HG03354 (cell line): ENCODE results near the gene MRPS15.
"Not testable (repeated sequence)": the region's sequence is repeated elsewhere in the genome, so short reads cannot be mapped to it uniquely, and the experiment has no call there.

ENCODE experiments used
- ATAC-seq: cut with Tn5 transposase; IDR thresholded peaks from one replicate; pipeline ENCODE4 v1.9.1; 2021; ENCODE audit warnings: mild to moderate bottlenecking; ENCODE audit not compliant: unreplicated experiment, poor library complexity, severe bottlenecking

MRPS15 gene

GRCh38 chr1:36463803-36464604, at the start of gene MRPS15:
TSS of gene MRPS15 (minus strand) at chr1:36464384. CDS start at chr1:36464275, 109 bp downstream.
- ATAC-seq = peak; percentile 97

GRCh38 chr1:36512842-36513241, 48.7 kb upstream of the MRPS15 start:
- ATAC-seq = no peak

GRCh38 chr1:36511804-36512798, 47.9 kb upstream of the MRPS15 start:
- no peak for ATAC-seq

GRCh38 chr1:36511220-36511619, 47.0 kb upstream of the MRPS15 start:
- not testable (repeated sequence) for ATAC-seq

GRCh38 chr1:36510418-36510817, 46.2 kb upstream of the MRPS15 start:
- ATAC-seq = no peak

GRCh38 chr1:36508257-36508656, 44.1 kb upstream of the MRPS15 start:
- no peak for ATAC-seq

- no peak for ATAC-seq
Observed at GRCh38 chr1:36506276-36506920, 42.2 kb upstream of the MRPS15 start.

GRCh38 chr1:36503733-36504132, 39.5 kb upstream of the MRPS15 start:
- no peak for ATAC-seq

- no peak for ATAC-seq
Observed at GRCh38 chr1:36503159-36503558, 39.0 kb upstream of the MRPS15 start.

GRCh38 chr1:36502616-36503015, 38.4 kb upstream of the MRPS15 start:
- ATAC-seq = no peak

- ATAC-seq = not testable (repeated sequence)
Observed at GRCh38 chr1:36501911-36502310, 37.7 kb upstream of the MRPS15 start.

GRCh38 chr1:36497207-36497606, 33.0 kb upstream of the MRPS15 start:
- no peak for ATAC-seq

GRCh38 chr1:36494971-36495370, 30.8 kb upstream of the MRPS15 start:
- no peak for ATAC-seq

- no peak for ATAC-seq
Observed at GRCh38 chr1:36493524-36493923, 29.3 kb upstream of the MRPS15 start.

- no peak for ATAC-seq
Observed at GRCh38 chr1:36492491-36492890, 28.3 kb upstream of the MRPS15 start.

- ATAC-seq = not testable (repeated sequence)
Observed at GRCh38 chr1:36489258-36490051, 25.3 kb upstream of the MRPS15 start.

- no peak for ATAC-seq
Observed at GRCh38 chr1:36487906-36488305, 23.7 kb upstream of the MRPS15 start.

- ATAC-seq = not testable (repeated sequence)
Observed at GRCh38 chr1:36487336-36487725, 23.1 kb upstream of the MRPS15 start.
